NCI-H146 treated with DMSO at 0.1 percent for 48 hours (cell line): ENCODE measurements around the gene MGAT3.
"Not testable (repeated sequence)": the region's sequence is repeated elsewhere in the genome, so short reads cannot be mapped to it uniquely, and the experiment has no call there.

Experiments used
- DNase-seq: peaks from one replicate; lab custom pipeline; 2025; ENCODE audit not compliant: unreplicated experiment; lab: John Stamatoyannopoulos, UW

Gene MGAT3

GRCh38 chr22:39508393-39508792 is 51.6 kb downstream of the MGAT3 start:
- no peak for DNase-seq

DNA sequence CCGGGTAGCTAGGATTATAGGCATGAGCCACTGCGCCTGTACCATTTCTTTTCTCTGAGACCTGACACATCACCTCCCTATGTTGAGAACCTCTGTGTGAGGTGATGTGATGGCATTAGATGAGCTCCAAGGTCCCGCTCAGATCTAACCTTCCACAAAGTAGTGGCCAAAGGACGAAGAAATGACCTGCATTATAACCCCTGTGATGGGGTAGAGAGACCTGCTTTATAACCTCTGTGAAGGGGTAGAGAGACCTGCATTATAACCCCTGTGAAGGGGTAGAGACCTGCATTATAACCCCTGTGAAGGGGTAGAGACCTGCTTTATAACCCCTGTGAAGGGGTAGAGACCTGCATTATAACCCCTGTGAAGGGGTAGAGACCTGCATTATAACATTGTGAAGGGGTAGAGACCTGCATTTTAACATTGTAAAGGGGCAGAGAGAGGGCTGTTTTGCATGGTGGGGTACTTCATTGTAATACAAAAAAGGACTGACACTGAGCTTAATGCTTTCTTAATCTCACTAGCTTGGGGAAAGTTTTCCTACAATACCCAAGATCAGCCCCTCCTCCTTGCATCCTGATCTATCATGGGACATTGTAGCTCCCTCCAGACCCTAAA is 53.8 kb downstream of the MGAT3 start:
- no peak for DNase-seq

DNA sequence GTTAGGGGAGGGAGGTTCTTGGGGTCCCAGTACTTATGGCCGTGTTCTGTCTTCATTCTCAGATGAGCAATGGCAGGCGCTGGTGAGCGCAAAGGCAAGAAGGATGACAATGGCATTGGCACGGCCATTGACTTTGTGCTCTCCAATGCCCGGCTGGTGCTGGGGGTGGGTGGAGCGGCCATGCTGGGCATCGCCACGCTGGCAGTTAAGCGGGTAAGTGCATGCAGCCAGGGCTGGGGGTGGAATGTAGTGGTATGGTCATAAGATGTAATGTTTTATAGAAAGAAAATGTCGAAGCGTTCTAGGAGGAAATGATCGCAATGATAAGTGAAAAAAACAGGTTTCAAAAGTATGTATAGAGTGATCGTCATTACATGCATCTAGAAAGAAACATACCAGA is 54.4 kb downstream of the MGAT3 start:
- no peak for DNase-seq

GRCh38 chr22:39512026-39512425 is 55.2 kb downstream of the MGAT3 start:
- DNase-seq: no peak

- no peak for DNase-seq
Measured at GRCh38 chr22:39513791-39514190, 57.0 kb downstream of the MGAT3 start.

DNA sequence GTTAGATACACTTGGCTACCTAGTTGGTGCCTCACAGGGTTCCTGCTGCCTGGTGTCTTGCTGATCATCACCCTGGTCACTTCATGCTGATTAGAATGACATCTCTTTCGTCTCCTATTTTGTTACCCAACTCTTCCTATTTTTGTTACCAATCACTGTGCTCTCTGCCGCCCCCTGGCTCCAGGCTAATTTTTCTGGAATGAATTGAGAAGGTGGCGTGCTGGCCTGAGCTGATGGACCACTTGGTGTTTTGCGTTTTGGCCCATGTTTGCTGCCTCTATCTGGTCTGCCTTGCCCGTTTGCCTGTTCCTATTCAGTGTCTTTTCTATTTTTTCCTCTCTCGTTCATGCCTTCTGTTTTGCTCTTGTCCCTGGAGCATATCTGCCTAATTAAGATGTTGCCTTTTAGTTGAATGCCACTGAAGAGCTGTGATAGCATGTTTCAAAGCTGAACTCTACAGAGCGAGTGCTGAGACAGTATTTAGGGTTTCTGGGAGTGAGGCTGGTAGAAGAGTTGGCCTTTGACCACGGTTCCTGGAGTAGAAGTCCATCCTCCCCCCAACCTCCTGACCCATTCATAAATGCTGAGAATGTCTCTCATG is 57.7 kb downstream of the MGAT3 start:
- no peak for DNase-seq

- DNase-seq: no peak
Measured at GRCh38 chr22:39515266-39516050, 58.6 kb downstream of the MGAT3 start.

GRCh38 chr22:39517470-39517869 is 60.7 kb downstream of the MGAT3 start:
- no peak for DNase-seq

DNA sequence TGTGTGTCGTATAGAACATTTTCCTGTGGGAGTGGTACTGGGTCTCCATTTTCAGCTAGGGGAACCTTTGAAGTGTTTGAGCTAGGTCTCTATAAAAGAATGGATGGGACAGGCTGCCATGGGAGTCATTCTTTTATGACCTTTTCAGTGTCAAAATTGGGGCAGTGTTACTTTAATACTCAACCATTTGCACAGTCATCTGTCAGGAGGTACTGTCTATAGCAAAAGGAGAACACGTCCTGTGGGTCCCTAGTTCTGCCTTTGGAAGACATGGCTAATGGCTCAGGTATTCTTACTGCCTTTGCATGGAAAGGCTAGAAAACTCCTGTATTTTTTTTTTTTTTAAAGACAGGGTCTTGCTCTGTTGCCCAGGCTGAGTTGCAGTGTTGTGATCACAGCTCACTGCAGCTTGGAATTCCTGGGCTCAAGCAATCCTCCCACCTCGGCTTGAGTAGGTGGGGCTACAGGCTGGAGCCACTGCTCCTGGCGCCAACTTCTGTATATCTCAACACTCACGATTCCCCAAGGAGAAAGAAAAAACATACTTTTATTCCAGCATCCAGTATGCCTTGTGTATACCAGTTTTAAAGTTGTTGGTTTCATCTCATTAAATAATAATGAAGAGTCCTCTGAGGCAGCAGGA is 61.5 kb downstream of the MGAT3 start:
- DNase-seq: no peak

DNA sequence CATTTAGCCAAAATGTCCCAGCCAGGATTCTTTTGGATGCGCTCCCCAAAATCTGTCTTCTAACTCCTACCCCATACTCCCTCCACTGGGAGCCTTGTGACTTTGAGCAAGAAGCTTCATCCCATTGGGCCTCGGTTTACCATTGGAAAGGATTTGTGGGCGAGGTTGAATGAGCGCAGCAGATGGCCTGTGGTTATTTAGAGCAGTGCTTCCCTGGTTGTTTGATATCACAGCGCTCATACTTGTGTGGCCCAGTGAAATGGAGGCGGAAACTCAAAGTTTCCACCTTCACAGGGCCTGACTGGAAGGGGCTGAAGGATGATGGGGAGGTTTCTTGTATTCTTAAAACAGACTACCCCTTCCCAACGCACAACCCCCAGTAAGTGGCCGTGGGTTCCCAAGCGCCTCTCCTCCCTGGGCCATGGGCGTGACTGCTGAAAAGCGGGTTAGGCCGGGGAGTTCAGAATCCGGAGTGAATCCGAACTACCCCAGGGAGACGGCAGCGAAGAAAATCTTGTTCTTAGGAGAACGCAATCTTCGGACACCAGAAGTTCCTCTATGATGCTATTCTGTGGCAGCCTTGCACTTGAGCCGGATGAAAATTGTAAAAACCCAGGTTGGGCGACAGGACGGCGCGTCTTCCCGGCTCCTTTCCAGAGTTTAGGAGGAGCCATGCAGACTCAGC is 62.3 kb downstream of the MGAT3 start:
- no peak for DNase-seq

DNA sequence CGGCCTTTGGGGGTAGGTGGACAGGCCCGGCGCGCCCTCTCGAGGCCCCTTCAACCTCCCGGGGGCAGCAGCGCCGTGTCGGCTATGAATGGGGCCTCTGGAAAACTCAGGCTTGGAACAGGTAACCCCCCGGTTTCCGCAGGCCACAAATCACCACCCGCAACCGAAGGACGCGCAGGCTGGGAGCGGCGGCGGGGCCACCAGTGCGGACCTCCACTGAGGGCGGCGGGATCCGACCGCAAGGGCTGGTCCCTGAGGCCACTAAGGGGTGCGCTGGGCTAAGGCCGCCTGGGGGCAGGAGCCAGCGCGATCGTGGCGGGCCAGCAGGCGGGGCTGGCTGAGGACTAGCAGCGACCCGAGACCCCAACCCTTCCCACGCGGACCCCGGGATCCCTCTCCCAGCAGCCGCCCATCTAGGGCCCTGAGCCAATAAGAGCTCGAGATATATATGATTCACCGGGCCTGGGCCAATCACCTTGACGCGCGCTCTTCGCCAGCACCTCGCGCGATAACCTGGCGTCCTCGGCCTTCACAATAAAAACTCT is 62.9 kb downstream of the MGAT3 start:
- peak; percentile 93 for DNase-seq

DNA sequence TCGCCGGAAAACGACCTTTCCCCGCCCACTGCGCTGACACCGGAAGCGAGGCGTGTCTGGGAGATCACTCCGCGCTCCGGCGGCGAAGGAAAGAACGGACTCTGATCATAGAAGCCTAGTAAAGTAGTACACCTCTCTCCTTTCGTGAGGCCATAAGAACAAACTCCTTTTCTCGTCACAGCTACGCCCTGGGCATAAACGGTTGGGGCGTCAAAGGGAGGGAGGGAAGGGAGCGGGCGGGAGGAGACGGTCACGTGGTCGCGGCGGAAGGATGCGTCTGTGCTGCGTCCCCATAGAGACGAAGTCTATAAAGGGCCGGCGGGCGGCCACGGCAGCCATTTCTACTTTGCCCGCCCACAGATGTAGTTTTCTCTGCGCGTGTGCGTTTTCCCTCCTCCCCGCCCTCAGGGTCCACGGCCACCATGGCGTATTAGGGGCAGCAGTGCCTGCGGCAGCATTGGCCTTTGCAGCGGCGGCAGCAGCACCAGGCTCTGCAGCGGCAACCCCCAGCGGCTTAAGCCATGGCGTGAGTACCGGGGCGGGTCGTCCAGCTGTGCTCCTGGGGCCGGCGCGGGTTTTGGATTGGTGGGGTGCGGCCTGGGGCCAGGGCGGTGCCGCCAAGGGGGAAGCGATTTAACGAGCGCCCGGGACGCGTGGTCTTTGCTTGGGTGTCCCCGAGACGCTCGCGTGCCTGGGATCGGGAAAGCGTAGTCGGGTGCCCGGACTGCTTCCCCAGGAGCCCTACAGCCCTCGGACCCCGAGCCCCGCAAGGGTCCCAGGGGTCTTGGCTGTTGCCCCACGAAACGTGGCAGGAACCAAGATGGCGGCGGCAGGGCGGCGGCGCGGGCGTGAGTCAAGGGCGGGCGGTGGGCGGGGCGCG is 63.7 kb downstream of the MGAT3 start, which contains the start of gene ATF4:
Gene ATF4, plus strand, starts transcription at position 337 of the 880 bp plus-strand sequence. CDS start 884 bp downstream, outside the sequence.
- DNase-seq: peak; percentile 64

DNA sequence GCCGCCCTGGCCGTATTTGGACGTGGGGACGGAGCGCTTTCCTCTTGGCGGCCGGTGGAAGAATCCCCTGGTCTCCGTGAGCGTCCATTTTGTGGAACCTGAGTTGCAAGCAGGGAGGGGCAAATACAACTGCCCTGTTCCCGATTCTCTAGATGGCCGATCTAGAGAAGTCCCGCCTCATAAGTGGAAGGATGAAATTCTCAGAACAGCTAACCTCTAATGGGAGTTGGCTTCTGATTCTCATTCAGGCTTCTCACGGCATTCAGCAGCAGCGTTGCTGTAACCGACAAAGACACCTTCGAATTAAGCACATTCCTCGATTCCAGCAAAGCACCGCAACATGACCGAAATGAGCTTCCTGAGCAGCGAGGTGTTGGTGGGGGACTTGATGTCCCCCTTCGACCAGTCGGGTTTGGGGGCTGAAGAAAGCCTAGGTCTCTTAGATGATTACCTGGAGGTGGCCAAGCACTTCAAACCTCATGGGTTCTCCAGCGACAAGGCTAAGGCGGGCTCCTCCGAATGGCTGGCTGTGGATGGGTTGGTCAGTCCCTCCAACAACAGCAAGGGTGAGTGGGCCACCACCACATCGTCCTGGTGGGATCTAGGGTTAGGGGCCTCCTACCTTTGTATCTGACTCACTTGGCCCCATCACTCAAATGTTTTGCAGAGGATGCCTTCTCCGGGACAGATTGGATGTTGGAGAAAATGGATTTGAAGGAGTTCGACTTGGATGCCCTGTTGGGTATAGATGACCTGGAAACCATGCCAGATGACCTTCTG is 64.5 kb downstream of the MGAT3 start:
- DNase-seq: not testable (repeated sequence)

- DNase-seq: not testable (repeated sequence)
Measured at GRCh38 chr22:39522091-39522490, 65.3 kb downstream of the MGAT3 start.

DNA sequence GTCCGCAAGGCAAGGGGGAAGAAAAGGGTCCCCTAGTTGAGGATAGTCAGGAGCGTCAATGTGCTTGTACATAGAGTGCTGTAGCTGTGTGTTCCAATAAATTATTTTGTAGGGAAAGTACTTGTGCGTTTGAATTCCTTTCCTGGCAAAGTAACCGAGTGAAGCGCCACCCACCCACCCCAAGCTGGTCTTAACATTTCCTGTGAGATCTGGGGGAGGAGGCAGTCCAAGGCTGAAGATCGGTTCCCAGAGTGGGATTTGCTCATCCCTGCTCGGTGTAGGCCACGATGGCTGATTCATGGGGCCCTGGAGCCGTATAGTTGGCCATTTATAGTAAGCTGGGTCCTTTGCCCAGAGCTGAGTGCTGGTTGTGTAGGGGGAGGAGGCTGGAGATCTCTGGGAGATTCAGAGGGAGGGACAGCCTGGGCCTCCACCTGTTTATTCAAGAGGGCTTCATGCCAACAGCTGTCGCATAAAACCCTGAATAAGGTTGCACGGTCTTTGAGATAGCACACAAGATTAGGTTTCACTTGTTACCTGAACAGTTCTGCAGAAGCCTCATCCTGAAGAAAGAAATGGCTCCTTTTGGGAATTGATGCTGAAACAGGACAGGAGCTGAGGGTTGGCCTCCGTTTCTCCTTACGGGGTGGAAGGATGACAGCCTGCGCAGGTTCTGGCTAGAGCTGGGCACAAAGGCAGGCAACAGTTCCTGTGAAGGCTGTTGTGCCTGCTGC is 65.9 kb downstream of the MGAT3 start:
- DNase-seq: no peak

- DNase-seq: no peak
Measured at GRCh38 chr22:39524089-39524752, 67.4 kb downstream of the MGAT3 start.

- no peak for DNase-seq
Measured at GRCh38 chr22:39524753-39525657, 68.2 kb downstream of the MGAT3 start.
